Measurements from ENCODE around the gene EHD3. TPM values are rescaled to one million over a fixed set of nuclear protein-coding genes. Genes with fewer than 3 reads are reported as not detected.
"Not testable (repeated sequence)": the region's sequence is repeated elsewhere in the genome, so short reads cannot be mapped to it uniquely, and the experiment has no call there.

EHD3 gene
- total RNA-seq, 2 experiments from 2014 or later, result 0.05 to 0.21 TPM

GRCh38 chr2:31268344-31268743, 34.4 kb downstream of the EHD3 start:
- DNase-seq (no peak), ATAC-seq (no peak)
- POLR2A ChIA-PET, result no interaction called here
- no peaks in the 10 kb centered on the region for H3K9me3 Mint-ChIP-seq (ENCODE audit: insufficient read depth)
- H3K36me3 Mint-ChIP-seq (ENCODE audit: low read depth), result no peaks in the 10 kb centered on the region
- H3K27me3 Mint-ChIP-seq (ENCODE audit: low read depth), result no peaks in the 10 kb centered on the region
- CTCF ChIA-PET, result no interaction called here
- no peak overlapping the region for H3K4me3 Mint-ChIP-seq
- H3K27ac Mint-ChIP-seq, result no peak overlapping the region
- no peaks in the 10 kb centered on the region for H3K4me1 Mint-ChIP-seq (ENCODE audit: low read depth)

- DNase-seq, result no peak
- POLR2A ChIA-PET, result no interaction called here
- Mint-ChIP-seq H3K27ac (no peak overlapping the region), H3K4me3 (no peak overlapping the region), H3K4me1 (ENCODE audit: low read depth) (no peaks in the 10 kb centered on the region), H3K36me3 (ENCODE audit: low read depth) (no peaks in the 10 kb centered on the region), H3K27me3 (ENCODE audit: low read depth) (peaks cover 4% of the 10 kb centered on the region), H3K9me3 (ENCODE audit: insufficient read depth) (no peaks in the 10 kb centered on the region)
- ATAC-seq, result no peak
- CTCF ChIA-PET, result no interaction called here
These were observed 35.1 kb downstream of the EHD3 start for GRCh38 chr2:31269087-31269486.

- CTCF ChIA-PET, result no interaction called here
- POLR2A ChIA-PET, result no interaction called here
- H3K9me3 Mint-ChIP-seq (ENCODE audit: insufficient read depth), result no peaks in the 10 kb centered on the region
- H3K27ac Mint-ChIP-seq, result no peak overlapping the region
- H3K4me3 Mint-ChIP-seq, result no peak overlapping the region
- no peak for DNase-seq
- H3K4me1 Mint-ChIP-seq (ENCODE audit: low read depth), result no peaks in the 10 kb centered on the region
- H3K36me3 Mint-ChIP-seq (ENCODE audit: low read depth), result no peaks in the 10 kb centered on the region
- ATAC-seq, result no peak
- peaks cover 9% of the 10 kb centered on the region for H3K27me3 Mint-ChIP-seq (ENCODE audit: low read depth)
These were observed 36.2 kb downstream of the EHD3 start for GRCh38 chr2:31270131-31270530.

- CTCF ChIA-PET, result no interaction called here
- ATAC-seq, result no peak
These were observed 36.9 kb downstream of the EHD3 start for GRCh38 chr2:31270822-31271231.

GRCh38 chr2:31271851-31272267, 37.9 kb downstream of the EHD3 start:
- DNase-seq, result no peak
- CTCF ChIA-PET, result no interaction called here
- no peaks in the 10 kb centered on the region for H3K4me1 Mint-ChIP-seq (ENCODE audit: low read depth)
- H3K4me3 Mint-ChIP-seq, result no peak overlapping the region
- H3K27ac Mint-ChIP-seq, result no peak overlapping the region
- no peaks in the 10 kb centered on the region for H3K9me3 Mint-ChIP-seq (ENCODE audit: insufficient read depth)
- H3K36me3 Mint-ChIP-seq (ENCODE audit: low read depth), result no peaks in the 10 kb centered on the region
- H3K27me3 Mint-ChIP-seq (ENCODE audit: low read depth), result peaks cover 9% of the 10 kb centered on the region
- POLR2A ChIA-PET, result no interaction called here
- ATAC-seq, result no peak

More at GRCh38 chr2:31270822-31271231, 36.9 kb downstream of the EHD3 start:
- H3K4me1 Mint-ChIP-seq (ENCODE audit: low read depth), result no peaks in the 10 kb centered on the region
- POLR2A ChIA-PET, result no interaction called here
- peaks cover 9% of the 10 kb centered on the region for H3K27me3 Mint-ChIP-seq (ENCODE audit: low read depth)
- no peak overlapping the region for H3K4me3 Mint-ChIP-seq
- no peak overlapping the region for H3K27ac Mint-ChIP-seq
- no peak for DNase-seq
- H3K9me3 Mint-ChIP-seq (ENCODE audit: insufficient read depth), result no peaks in the 10 kb centered on the region
- no peaks in the 10 kb centered on the region for H3K36me3 Mint-ChIP-seq (ENCODE audit: low read depth)

- H3K4me3 Mint-ChIP-seq, result no peak overlapping the region
- POLR2A ChIA-PET, result no interaction called here
- ATAC-seq (no peak), DNase-seq (no peak)
- CTCF ChIA-PET, result no interaction called here
- H3K36me3 Mint-ChIP-seq (ENCODE audit: low read depth), result no peaks in the 10 kb centered on the region
- no peaks in the 10 kb centered on the region for H3K4me1 Mint-ChIP-seq (ENCODE audit: low read depth)
- H3K27ac Mint-ChIP-seq, result no peak overlapping the region
- peaks cover 11% of the 10 kb centered on the region for H3K27me3 Mint-ChIP-seq (ENCODE audit: low read depth)
- no peaks in the 10 kb centered on the region for H3K9me3 Mint-ChIP-seq (ENCODE audit: insufficient read depth)
These were observed 40.6 kb downstream of the EHD3 start for GRCh38 chr2:31274401-31275075.

- DNase-seq (no peak), ATAC-seq (no peak)
- Mint-ChIP-seq H3K27ac (no peak overlapping the region), H3K4me3 (no peak overlapping the region), H3K9me3 (ENCODE audit: insufficient read depth) (no peaks in the 10 kb centered on the region), H3K27me3 (ENCODE audit: low read depth) (peaks cover 11% of the 10 kb centered on the region), H3K36me3 (ENCODE audit: low read depth) (no peaks in the 10 kb centered on the region), H3K4me1 (ENCODE audit: low read depth) (no peaks in the 10 kb centered on the region)
- ChIA-PET POLR2A (no interaction called here), CTCF (no interaction called here)
These were observed 42.0 kb downstream of the EHD3 start for GRCh38 chr2:31275976-31276375.

- ChIA-PET CTCF (no interaction called here), POLR2A (no interaction called here)
- H3K27ac Mint-ChIP-seq, result no peak overlapping the region
- no peak for ATAC-seq
- no peak for DNase-seq
- no peaks in the 10 kb centered on the region for H3K9me3 Mint-ChIP-seq (ENCODE audit: insufficient read depth)
- H3K36me3 Mint-ChIP-seq (ENCODE audit: low read depth), result no peaks in the 10 kb centered on the region
- no peak overlapping the region for H3K4me3 Mint-ChIP-seq
- peaks cover 11% of the 10 kb centered on the region for H3K27me3 Mint-ChIP-seq (ENCODE audit: low read depth)
- no peaks in the 10 kb centered on the region for H3K4me1 Mint-ChIP-seq (ENCODE audit: low read depth)
These were observed 43.7 kb downstream of the EHD3 start for GRCh38 chr2:31277621-31278020.

- Mint-ChIP-seq H3K4me3 (no peak overlapping the region), H3K4me1 (ENCODE audit: low read depth) (no peaks in the 10 kb centered on the region), H3K9me3 (ENCODE audit: insufficient read depth) (no peaks in the 10 kb centered on the region), H3K27me3 (ENCODE audit: low read depth) (peaks cover under 1% of the 10 kb centered on the region), H3K36me3 (ENCODE audit: low read depth) (no peaks in the 10 kb centered on the region), H3K27ac (no peak overlapping the region)
- ATAC-seq, result no peak
- CTCF ChIA-PET, result no interaction called here
- DNase-seq, result no peak
- POLR2A ChIA-PET, result no interaction called here
These were observed 48.7 kb downstream of the EHD3 start for GRCh38 chr2:31282634-31283033.

- H3K4me3 Mint-ChIP-seq; H3K27me3 Mint-ChIP-seq (ENCODE audit: low read depth); ATAC-seq; H3K36me3 Mint-ChIP-seq (ENCODE audit: low read depth); CTCF ChIA-PET; POLR2A ChIA-PET; H3K9me3 Mint-ChIP-seq (ENCODE audit: insufficient read depth); H3K27ac Mint-ChIP-seq; H3K4me1 Mint-ChIP-seq (ENCODE audit: low read depth); DNase-seq: not testable (repeated sequence)
These were observed 49.4 kb downstream of the EHD3 start for GRCh38 chr2:31283193-31283919.

- H3K36me3 Mint-ChIP-seq (ENCODE audit: low read depth), result no peaks in the 10 kb centered on the region
- no peak for ATAC-seq
These were observed 50.2 kb downstream of the EHD3 start for GRCh38 chr2:31284107-31284506.

GRCh38 chr2:31286230-31286629, 52.3 kb downstream of the EHD3 start:
- ChIA-PET CTCF (no interaction called here), POLR2A (no interaction called here)
- DNase-seq (no peak), ATAC-seq (no peak)
- Mint-ChIP-seq H3K36me3 (ENCODE audit: low read depth) (no peaks in the 10 kb centered on the region), H3K4me1 (ENCODE audit: low read depth) (no peaks in the 10 kb centered on the region), H3K4me3 (no peak overlapping the region), H3K27ac (no peak overlapping the region), H3K9me3 (ENCODE audit: insufficient read depth) (no peaks in the 10 kb centered on the region), H3K27me3 (ENCODE audit: low read depth) (no peaks in the 10 kb centered on the region)

More at GRCh38 chr2:31284107-31284506, 50.2 kb downstream of the EHD3 start:
- no peaks in the 10 kb centered on the region for H3K9me3 Mint-ChIP-seq (ENCODE audit: insufficient read depth)
- no peak overlapping the region for H3K27ac Mint-ChIP-seq
- ChIA-PET POLR2A (no interaction called here), CTCF (no interaction called here)
- DNase-seq, result no peak
- H3K27me3 Mint-ChIP-seq (ENCODE audit: low read depth), result no peaks in the 10 kb centered on the region
- no peak overlapping the region for H3K4me3 Mint-ChIP-seq
- no peaks in the 10 kb centered on the region for H3K4me1 Mint-ChIP-seq (ENCODE audit: low read depth)

Measured in activated CD8-positive, alpha-beta T cell treated with anti-CD3 and anti-CD28 coated beads, Interleukin-2, amount 10 ng/mL, durations not matched to agents 7 days and 5 days (primary cell).